HG02840 (cell line): ENCODE data around the gene LMBR1L.
"Not testable (repeated sequence)": the region's sequence is repeated elsewhere in the genome, so short reads cannot be mapped to it uniquely, and the experiment has no call there.

Experiments
- ATAC-seq: cut with Tn5 transposase; IDR thresholded peaks from one replicate; pipeline ENCODE4 v1.9.1; 2021; ENCODE audit warnings: mild to moderate bottlenecking, moderate library complexity, moderate number of reproducible peaks; ENCODE audit not compliant: unreplicated experiment, low FRiP score

The LMBR1L gene

DNA sequence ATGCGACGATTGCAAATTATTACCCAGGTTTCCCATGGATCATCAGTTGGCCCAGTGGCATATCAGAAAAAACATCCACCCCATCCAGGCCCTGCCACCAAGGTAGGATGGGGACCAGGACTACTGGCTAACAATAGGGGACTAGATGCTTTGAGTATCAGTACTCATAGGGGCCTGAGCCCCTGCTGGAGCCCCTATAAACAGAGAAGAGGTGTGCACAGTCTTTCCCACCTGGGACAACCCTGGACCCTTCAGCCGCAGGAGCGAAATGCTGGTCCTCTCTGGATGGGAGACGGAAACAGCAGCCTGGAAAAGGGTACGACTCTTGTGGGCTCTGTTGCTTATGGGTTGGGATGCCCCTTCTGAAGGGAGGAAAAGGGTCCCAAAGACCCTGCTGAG, 21.7 kb downstream of the LMBR1L start:
- ATAC-seq: no peak

DNA sequence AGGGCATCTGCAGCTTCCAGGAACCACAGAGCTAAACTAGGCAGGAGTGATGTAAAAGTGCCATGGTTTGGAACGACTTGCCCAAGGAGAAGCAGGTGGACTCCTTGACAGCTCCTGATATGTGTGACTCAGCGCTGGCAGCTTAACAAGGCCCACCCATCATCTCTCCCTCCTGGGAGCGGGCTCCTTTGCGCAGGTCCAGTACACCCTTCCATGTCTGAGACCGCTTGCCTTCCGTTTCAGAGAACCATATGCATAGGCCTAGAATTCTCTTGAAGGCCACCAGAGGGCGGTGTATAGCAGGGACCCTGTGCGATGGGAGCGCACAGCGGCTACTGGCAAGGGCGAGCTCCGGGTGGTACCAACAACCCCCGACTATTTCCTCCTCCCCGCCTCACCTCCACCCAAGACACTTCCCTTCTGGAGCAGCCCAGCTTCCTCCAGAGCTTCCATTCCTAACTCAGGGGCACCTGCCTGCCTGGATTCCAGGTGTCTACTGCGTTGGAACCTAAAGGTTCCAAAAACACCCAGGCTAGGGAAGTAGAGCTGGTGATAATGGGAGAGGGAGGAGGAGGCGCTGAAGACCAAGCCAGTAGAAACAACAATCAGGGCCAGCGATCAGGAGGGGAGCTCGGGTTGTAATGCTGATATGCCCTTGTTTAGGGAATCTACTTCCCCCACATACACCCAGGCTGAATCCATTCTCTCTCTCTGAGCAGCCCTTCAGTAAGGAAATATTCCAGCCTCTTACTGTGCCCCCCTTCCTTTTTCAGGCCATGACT, 22.3 kb downstream of the LMBR1L start:
- ATAC-seq: peak; percentile 62

DNA sequence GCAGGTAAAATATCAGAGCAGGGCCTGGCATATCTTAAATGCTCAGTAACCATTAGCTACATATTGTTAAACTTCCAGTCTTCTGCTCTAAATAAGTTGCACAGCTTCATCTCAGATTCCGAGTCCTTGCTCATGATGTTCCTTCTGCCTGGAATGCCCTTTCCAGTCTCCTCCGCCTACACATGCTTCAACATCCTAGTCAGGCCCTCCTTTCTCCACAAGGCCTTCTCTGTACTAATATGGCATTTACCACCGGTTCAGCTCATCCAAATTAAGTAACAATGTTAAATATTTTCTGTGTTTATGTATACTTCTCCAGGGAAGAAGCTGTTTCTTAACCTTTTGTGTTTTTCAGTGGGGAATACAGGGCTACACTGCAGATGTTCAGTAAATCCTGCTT, 24.5 kb downstream of the LMBR1L start:
- ATAC-seq: no peak

DNA sequence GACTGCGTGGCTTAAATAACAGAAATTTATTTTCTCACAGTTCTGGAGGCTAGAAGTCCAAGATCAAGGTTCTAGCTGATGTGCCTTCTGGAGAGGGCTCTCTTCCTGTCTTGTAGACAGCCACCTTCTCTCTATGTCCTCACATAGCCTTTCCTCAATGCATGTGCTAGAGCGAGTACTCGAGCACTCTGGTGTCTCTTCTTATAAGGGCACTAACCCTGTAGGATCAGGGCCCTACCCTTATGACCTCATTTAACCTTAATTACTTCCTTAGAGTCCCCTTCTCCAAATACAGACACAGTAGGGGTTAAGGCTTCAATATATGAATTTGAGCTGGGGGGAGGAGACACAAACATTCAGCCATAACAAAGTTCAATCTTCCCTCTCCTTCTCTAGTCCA, 26.2 kb downstream of the LMBR1L start:
- ATAC-seq: no peak

DNA sequence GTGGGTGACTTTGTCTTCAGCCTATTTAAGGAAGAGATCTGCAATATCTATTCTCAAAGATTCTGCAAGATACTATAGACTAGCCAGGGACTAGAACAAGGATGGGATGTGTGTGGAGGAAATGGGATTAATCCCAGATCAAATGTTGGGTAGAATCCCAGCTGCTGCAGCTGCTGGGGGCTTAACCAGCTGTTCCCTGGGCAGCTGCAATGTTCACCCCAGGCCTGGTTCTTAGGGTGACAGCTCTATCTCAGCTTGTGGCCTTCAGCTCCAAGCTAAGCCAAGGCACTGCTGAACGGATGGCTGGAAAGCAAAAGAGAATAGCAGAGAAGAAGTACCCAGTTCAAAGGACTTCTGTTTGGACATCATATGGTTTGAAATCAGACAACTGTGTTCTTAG, 30.9 kb downstream of the LMBR1L start:
- no peak for ATAC-seq

DNA sequence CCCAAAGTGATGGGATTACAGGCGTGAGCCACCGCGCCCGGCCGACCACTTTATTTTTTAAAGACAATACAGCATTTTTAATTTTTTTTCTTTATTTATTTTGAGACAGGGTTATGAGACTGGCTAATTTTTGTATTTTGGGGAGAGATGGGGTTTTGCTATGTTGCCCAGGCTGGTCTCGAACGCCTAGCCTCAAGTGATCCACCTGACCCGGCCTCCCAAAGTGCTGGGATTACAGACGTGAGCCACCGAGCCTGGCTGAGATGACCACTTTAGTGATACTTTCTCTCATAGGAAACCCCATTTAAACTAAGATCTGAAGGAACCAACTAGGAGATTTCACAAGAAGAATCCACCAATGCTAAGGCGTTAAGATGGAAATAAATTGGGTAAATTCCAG, 39.7 kb downstream of the LMBR1L start:
- no peak for ATAC-seq

DNA sequence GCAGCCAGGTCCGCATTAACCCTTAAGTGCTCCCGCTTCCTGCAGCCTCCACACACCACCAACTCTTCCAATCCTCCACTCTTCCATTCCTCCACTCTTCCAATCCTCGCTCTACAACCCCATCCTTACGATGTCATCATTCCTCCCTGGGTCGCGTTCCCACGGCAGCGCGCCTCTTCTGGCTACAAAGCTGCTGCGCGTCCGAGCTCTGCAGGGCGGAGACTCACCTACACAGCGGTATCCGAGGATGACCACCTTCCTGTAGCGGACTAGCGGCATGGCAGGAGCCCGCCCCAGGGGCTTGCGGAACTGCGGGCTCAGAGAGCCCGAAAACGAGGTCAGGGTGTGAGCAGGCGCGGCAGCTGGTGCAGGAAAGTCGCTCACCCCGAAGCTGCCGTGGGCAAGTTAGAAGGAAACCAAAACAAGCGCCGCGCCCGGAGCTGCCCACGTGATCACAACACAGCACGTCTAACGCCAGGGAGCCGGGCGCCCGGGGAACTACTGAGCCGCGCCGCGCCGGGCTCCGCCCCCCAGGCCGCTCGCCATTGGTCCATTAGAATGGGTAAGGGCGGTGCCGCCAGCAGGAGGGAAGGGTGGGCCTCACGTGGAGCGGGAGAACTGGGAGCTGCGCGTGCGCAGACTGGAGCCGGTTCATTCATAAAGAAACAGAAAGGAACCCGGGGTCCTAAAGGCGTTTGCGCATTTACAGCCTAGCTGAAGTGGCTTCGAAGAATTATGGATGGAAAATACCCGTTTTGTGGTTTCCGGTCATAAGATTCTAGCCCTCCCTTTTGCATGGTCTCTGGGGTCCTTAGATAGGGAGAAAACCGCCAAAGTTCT, 40.9 kb downstream of the LMBR1L start, which contains the start of gene RHEBL1:
Gene RHEBL1, minus strand, starts transcription at position 473 of the 840 bp plus-strand sequence. Its CDS starts 194 bp downstream, at position 279.
- peak; percentile 99 for ATAC-seq

DNA sequence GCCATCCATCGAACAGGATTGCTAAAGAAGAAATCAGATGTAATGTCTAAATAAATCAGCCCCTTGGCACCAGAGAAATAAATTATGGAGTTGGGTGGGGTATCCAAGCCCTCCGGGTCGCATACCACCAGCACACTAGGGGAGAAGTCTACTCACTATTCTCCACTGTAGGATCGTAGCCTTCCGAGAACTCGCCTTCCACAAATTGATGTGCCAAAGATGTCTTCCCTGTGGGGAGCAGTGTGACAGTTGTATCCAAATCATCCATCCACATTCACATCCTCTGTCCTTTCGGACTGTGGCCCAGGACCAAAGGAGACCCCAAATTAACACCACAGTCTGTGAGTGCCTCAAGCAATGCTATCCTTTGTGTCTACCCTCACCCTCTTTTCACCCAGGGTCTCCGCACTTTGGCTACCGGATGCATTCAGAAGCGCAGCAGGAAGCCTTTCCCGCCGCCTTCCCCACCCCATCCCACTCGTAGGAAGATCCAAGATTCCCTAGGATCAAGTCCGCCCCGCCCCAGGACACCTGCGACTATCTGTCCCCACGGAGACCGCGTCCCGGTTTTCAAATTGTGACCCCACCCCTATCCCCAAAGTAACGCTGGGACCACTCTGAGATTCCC, 41.7 kb downstream of the LMBR1L start:
- ATAC-seq: no peak

DNA sequence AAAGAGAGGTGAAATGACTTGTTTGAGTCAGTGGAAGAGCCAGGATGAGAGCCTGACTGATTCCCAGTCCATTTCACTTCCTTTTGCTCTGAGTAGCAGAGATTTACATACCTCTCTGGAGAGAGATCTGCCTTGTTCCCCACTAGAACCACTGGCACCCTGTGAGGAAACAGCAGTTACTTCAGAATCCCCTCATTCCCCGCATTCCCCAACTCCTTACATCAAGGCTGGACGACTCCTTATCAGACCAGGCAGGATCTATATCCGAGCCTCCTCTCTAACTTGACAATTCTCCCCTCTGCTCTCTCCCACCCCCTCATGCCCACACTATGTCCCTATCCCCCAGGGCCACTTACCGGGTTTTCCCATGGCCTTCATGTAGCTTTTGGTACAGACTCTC, 44.5 kb downstream of the LMBR1L start:
- no peak for ATAC-seq

DNA sequence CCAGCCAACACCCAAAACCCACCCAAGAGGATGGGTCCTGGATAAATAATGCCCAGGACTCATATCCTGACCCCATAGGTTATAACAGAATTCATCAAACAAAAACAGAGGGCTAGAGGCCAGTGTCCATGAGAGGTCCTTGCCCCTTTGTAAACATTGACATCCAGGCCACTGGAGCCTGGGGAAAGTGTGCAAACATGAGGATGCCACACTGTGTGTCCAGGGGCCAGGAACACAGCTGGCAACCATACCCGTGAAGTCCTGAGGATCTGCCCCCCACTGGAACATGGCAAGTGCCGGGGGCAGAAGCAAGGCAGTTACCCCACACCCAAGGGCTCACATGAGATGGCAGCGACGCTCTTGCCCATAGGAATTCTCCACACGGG, 45.9 kb downstream of the LMBR1L start:
- no peak for ATAC-seq

DNA sequence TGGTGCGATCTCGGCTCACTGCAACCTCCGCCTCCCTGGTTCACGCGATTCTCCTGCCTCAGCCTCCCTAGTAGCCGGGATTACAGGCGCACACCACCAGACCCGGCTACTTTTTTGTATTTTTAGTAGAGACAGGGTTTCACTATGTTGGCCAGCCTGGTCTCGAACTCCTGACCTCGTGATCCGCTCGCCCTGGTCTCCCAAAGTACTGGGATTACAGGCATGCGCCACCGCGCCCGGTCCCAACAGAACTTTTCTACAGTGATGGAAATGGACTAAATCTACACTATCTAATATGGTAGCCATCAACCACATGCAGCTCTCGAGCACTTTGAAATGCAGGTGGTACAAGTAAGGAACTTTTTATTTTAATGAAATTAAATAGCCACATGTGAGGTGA, 48.7 kb downstream of the LMBR1L start:
- ATAC-seq: not testable (repeated sequence)

DNA sequence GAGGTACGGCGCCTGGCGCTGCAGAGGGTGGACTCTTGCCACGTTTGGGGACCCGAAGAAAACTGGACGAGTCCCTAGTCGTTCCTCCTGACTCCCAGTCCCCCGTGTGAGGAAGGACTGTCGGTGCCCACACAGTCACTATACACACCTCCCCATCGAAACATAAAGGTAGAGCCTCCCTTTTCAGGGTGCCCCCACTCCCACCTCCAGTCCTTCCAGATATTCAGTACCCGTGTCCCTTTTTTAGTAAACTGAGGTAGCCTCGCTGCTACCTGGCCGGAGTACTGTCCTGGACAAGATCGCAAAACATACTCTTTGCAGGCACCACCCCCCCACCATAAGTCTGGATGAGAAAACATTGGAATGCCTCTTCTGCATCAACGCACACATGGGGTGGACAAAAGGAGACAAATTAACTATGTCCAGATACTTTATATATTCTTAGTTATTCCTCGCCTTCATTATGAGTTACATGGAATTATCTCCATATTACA, 49.4 kb downstream of the LMBR1L start:
- no peak for ATAC-seq

DNA sequence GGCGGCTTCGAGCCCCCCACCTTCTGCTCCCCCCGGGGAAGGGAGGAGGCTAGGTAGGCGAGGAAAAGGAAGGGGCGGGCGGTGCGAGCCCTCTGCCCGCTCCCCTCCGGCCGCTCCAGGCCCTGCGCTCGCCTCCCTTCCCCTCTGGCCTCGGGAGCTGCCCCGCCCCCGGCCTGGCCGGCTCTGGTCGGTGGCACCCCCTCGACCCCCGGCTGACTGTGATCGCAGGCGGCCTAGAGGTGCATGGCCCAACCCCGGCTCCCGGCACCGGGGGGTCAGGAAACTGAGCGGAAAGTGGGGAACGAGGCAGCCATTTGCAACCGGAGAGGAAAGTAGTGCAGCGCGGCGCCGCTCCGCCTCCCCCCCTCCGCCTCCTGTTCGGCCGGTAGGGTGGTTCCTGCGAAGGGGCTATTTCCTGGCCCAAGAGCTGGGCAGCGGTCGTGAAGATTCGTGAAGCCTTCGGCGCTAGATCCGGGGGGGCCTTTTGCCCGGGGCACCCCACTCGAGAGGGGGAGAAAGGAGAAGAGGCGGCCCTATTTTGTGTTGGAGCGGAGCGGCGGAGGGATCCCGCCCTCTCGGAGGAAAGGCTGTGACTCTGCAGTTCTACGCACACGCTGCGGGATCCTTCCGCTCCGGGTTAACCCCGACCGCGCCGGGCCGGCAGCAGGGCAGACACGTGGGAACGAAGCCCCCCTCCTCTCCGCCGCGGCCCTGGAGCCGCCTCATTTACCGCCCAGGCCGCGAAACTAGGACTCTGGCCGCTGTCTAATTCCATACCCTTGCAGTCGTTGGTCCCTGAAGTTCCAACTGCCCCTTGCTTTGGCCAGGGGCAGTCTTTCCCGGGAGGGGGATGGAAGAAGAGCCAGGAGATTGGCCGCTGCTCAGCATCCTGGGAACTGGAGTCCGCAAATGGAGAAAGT, 50.1 kb downstream of the LMBR1L start, which contains the start of gene KMT2D:
Gene KMT2D, minus strand, starts transcription at position 558 of the 920 bp plus-strand sequence. CDS start 5,470 bp downstream, outside the sequence.
- peak; percentile 50 for ATAC-seq

DNA sequence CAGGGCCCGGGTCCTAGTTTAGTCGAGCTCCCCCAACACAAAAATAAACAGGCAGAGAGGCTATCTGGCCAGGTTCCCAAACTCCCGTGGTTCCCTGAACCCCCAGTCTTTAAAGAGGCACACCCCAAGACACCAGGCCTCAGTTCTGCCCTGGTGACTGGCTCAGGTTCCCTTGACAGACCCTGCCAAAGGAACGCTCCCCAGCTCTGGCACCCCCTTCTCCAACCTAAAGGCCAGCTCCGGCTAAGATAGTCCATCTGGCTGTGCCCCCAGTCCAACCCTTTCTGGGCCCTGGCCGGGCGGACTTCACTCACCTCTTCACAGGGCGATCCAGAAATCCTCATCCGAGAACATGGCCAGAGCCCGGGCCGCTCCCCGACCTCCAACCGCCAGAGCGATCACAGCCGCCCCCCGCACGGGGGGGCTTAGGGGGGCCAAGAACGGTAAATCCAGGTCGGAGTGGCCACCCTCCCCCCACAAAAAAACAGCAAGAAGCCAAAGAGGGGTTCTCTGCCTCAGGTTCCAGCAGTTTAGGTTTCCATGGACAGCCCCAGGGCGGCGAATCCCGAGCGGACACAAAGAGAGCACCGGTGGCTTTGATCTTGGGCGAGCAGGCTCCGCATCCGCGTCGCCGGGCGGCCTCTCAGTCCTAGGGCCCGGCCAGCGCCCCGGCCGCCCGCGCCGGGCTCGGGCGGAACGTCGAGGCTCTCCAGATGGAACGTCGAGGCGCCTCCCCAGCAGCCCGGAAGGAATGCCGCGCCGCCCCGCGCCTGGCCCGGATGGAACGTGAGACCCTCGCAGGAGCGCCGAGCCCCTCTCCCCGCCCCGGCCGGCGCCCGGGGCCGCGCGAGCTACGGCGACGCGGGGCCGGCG, 51.1 kb downstream of the LMBR1L start:
- peak; percentile 12 for ATAC-seq

DNA sequence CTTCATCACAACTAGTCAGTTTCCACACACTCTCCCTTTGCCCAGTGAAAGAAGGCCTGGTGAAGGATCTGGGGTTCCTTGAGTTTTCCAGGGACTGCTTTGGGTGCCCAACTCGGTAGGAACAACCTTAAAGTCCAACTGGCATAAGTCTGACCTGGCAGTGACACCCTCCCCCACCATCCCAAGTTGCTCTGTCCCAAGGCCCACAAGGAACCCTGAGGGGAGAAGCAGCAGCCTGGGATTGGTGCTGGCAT, 51.7 kb downstream of the LMBR1L start:
- no peak for ATAC-seq

DNA sequence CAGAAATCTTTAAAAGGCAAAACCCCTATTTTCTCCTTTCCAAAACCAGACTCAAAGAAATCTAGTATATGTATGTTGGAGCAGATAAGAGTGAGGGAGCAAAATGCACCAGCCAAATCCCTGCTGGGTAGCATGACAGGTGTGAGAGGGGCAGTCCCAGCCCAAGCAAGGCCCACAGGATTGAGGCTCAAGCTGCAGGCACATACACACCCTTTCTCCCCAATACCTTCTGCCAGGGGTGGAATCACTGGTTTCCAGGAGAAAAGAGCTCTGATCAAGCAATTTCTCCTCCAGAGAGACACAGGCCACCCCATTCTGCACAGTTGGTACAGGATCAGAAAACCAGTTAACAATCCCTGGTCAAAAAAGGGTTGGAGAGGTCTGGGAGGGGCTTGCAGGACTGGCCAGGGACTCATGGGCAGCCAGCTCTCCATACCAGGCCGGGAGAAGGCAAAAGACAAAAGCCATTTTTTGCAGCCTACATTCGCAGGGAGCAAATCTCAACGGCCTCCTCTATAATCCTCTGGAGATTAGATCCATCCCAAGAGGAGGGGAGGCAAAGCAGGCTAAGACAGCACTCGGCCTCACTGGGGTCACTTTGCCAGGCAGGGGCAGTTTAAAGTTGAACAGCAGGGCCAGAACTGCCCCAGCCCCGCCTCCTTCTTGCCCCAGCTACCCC, 52.1 kb downstream of the LMBR1L start:
- ATAC-seq: no peak

DNA sequence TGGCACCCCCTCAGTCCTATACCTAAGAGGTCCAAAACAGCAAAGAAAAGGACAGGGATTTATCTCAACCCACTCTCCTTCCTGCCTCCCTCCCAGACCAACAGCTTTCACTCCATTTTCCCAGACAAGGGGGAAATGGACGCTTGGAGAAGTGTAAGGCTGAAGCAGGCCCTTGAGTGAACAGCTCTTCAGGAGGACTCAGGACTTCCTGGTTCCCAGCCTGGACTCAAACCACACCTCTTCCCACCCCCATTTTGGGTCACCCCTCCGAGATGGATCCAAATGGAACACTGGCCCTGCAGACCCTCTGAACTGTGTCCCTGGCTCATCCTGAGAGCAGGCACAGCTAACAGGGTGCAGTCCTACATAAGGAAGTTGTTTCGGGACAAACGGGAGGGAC, 52.8 kb downstream of the LMBR1L start:
- ATAC-seq: no peak

DNA sequence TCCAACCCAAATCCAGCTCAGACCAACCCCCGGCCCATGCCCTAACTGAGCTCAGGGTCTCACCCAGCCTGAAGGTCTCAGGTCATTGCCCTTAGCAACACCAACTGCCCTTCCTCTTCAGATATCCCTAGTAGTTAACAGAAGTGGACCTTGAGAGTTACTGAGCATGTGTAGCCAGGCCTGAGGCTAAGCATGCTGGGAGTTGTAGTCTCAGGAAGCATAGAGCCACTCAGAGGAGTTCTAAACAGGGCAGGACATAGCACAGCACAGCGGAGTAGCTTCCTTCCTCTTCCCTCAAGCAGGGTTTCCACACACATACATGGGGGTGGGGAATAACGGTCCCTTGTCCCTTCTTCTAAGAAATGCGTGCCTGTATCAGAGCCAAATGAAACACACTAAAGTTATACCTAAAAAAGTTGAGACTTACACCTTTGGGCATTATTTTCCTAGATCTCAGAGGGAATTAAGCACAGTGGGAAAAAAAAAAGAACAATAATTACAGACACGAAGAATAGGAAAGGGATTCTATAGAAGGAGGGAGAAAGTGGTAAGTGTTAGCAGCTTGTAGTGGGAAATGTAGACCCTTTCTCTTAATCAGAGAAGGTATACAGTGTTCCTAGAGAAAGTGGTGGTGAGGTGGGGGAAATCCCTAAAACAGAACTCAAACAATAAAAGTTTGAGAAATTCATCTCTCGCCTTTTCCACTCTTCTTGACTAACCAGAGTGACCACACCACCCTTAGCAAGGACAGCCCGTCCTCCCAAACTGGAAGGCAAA, 54.5 kb downstream of the LMBR1L start:
- ATAC-seq: peak; percentile 55
